Left ventricle myocardium inferior (tissue), 1 donor: ENCODE results near the gene AMZ2. TPM values are rescaled to one million over a fixed set of nuclear protein-coding genes. Genes with fewer than 3 reads are reported as not detected.
"Not testable (repeated sequence)": the region's sequence is repeated elsewhere in the genome, so short reads cannot be mapped to it uniquely, and the experiment has no call there.

Experiments used
- DNase-seq: peaks from one replicate; pipeline ENCODE4 v3.0.0-alpha.2; 2020
- H3K27ac ChIP-seq: fragments of 200-600 bp; replicated peaks from 2 replicates; pipeline ENCODE4 v1.8.0; 2021
- H3K27me3 ChIP-seq: fragments of 200-600 bp; 2 replicates; pipeline ENCODE4 v1.8.0; 2021; ENCODE audit warnings: low read depth
- H3K36me3 ChIP-seq: fragments of 200-600 bp; 2 replicates; pipeline ENCODE4 v1.8.0; 2021
- H3K4me1 ChIP-seq: fragments of 200-600 bp; 2 replicates; pipeline ENCODE4 v1.8.0; 2021
- H3K4me3 ChIP-seq: fragments of 200-600 bp; 2 replicates; pipeline ENCODE4 v1.8.0; 2021; ENCODE audit warnings: mild to moderate bottlenecking, moderate library complexity
- H3K9me3 ChIP-seq: fragments of 200-600 bp; replicated peaks from 2 replicates; pipeline ENCODE4 v1.8.0; 2021
- CTCF ChIP-seq: fragments of 200-600 bp; IDR thresholded peaks from 2 replicates; pipeline ENCODE4 v1.8.0; 2021; ENCODE audit warnings: antibody characterized with exemption, mild to moderate bottlenecking, borderline replicate concordance
- intact Hi-C: fragments of 100-400 bp; cut with micrococcal nuclease; formaldehyde crosslinking; loops from one replicate; pipeline ENCODE4 v1.11.0; 2022
- total RNA-seq: library from RNA; stranded (reverse); fragmentation: NEBNext Ultra II Directional; extraction: Animal tissue kit (Norgen Biotek cat#: 25700); gene quantifications from one replicate; pipeline ENCODE4 v1.2.1, GENCODE V29; 2021
- donor health status: DM: no; HTN: yes; CAD: no; lungs with severe emphysema.

Gene AMZ2
- total RNA-seq, 1 donor from 2014 or later, result 99.9 TPM

- intact Hi-C loops, result no loop called here
- Histone ChIP-seq H3K27me3 (no peaks in the 10 kb centered on the region), H3K27ac (no peak overlapping the region), H3K4me1 (peaks cover 9% of the 10 kb centered on the region), H3K4me3 (no peak overlapping the region), H3K9me3 (no peaks in the 10 kb centered on the region), H3K36me3 (peaks cover 31% of the 10 kb centered on the region)
- DNase-seq, result no peak
- TF ChIP-seq CTCF, result no peak
Measured at GRCh38 chr17:68210570-68211315, 37.1 kb upstream of the AMZ2 start.

DNA sequence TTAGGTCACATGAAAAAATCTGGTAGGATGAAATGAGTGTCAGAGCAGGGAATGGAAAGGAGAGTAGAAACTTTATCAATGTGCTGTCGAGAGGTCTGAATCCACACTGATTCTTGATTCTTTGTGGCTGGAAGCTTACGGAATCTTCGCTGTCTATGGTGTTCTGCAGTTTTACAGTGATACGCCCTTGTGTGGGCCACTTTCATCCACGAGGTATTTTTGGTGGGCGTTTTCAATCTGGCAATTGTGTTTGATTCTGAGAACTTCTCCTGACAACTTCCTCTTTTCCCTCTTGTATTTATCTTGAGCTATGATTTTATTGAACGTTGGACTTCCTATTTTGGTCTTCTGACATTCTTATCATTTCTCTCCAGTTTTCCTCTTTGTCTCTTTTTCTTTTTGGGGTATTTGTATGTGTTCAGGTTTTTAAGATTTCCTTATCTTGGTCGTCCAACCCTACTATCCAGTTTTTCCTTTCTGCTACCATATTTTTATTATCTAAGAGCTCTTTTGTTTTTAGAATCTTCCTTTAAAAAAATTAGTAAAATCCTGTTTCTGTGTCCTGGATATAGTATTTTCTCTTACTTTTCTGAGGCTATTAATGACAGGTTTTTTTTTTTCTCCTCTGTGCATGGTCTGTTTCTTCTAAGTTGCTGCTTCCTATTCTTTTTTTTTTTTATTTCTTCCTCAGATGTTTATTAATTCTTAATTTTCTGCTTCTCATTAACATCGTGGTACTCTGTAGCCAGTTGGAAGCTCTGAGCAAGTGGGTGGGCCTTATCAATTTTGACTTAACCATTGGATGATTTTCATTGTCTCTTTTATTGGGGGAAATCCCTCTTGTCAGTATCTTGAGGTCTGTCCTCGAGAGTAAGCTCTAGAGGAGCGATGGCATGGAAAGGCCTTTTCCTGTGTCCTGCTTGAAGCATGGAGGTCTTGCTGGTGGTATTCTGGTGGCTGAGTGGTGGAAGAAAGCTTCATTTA, 34.1 kb upstream of the AMZ2 start:
- H3K4me3 ChIP-seq, DNase-seq, H3K4me1 ChIP-seq, H3K27ac ChIP-seq, H3K27me3 ChIP-seq, H3K9me3 ChIP-seq, intact Hi-C loops: not testable (repeated sequence)
- peaks cover 27% of the 10 kb centered on the region for H3K36me3 ChIP-seq

DNA sequence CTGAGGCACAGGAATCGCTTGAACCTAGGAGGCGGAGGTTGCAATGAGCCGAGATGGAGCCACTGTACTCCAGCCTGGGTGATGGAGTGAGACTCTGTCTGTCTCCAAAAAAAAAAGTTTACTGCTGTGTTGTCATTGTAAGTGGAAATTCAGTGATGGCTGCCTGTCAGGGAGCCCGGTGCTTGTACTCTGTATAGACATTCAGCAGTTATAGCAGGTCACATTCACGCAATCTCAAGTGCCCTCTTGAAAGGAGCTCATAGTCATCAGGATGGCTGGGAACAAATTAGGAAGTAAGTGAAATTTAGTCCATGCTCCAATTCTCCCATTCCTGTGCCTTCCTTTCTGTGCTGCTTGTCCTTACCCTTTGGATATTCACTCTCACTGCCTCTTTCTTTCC, 32.4 kb upstream of the AMZ2 start:
- intact Hi-C loops, result not testable (repeated sequence)
- peak overlapping the region; percentile 16 for H3K27ac ChIP-seq

DNA sequence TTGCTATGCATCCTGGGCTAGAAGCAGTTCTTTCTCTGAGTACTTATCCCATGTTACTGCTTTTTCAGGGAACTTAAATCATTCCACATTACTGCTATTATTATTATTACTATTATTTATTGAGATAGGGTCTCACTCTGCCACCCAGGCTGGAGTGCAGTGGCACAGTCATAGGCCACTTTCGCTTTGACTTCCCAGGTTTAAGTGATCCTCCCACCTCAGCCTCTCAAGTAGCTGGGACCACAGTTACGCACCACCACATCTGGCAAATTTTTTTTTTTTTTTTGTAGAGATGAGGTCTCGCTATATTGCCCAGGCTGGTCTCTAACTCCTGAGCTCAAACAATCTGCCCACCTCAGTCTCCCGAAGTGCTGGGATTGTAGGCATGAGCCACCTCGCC, 28.4 kb upstream of the AMZ2 start:
- intact Hi-C loops, H3K27me3 ChIP-seq, DNase-seq, H3K36me3 ChIP-seq, H3K4me3 ChIP-seq, H3K27ac ChIP-seq, H3K4me1 ChIP-seq, H3K9me3 ChIP-seq: not testable (repeated sequence)

More for the DNA sequence above, 32.4 kb upstream of the AMZ2 start:
- not testable (repeated sequence) for H3K4me3 ChIP-seq, H3K27me3 ChIP-seq, H3K4me1 ChIP-seq, DNase-seq, H3K9me3 ChIP-seq
- peaks cover 10% of the 10 kb centered on the region for H3K36me3 ChIP-seq

GRCh38 chr17:68220186-68220585, 27.7 kb upstream of the AMZ2 start:
- H3K9me3 ChIP-seq, intact Hi-C loops, H3K4me1 ChIP-seq, DNase-seq, H3K27me3 ChIP-seq, H3K4me3 ChIP-seq, H3K27ac ChIP-seq, H3K36me3 ChIP-seq: not testable (repeated sequence)

GRCh38 chr17:68220786-68221185, 27.1 kb upstream of the AMZ2 start:
- H3K27me3 ChIP-seq, result not testable (repeated sequence)

GRCh38 chr17:68221786-68222185, 26.1 kb upstream of the AMZ2 start:
- Histone ChIP-seq H3K27ac (no peak overlapping the region), H3K4me3 (no peak overlapping the region), H3K27me3 (no peaks in the 10 kb centered on the region), H3K36me3 (no peaks in the 10 kb centered on the region), H3K4me1 (no peaks in the 10 kb centered on the region), H3K9me3 (no peaks in the 10 kb centered on the region)
- TF ChIP-seq CTCF, result no peak
- no peak for DNase-seq
- intact Hi-C loops, result no loop called here

More at GRCh38 chr17:68220786-68221185, 27.1 kb upstream of the AMZ2 start:
- H3K9me3 ChIP-seq, H3K27ac ChIP-seq, H3K4me3 ChIP-seq, H3K36me3 ChIP-seq, H3K4me1 ChIP-seq, intact Hi-C loops, DNase-seq: not testable (repeated sequence)

DNA sequence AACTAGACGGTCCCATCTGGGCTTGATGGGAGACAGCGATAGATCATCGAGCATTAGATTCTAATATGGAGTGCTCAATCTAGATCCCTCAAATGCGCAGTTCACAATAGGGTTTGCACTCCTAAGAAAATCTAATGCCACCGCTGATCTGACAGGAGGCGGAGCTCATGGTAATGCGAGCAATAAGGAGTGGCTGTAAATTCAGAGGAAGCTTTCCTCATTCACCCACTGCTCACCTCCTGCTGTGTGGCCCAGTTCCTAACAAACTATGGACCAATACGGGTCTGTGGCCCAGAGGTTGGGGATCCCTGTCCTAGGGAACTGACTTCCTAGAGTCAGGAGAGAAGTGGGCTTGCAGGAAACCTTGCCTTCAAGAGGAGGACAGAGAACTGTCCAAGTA, 25.2 kb upstream of the AMZ2 start:
- Histone ChIP-seq H3K4me1 (no peaks in the 10 kb centered on the region), H3K27me3 (no peaks in the 10 kb centered on the region), H3K4me3 (no peak overlapping the region), H3K27ac (no peak overlapping the region), H3K36me3 (no peaks in the 10 kb centered on the region), H3K9me3 (no peaks in the 10 kb centered on the region)
- DNase-seq, result no peak
- no peak for TF ChIP-seq CTCF
- intact Hi-C loops, result no loop called here

GRCh38 chr17:68225055-68225454, 22.8 kb upstream of the AMZ2 start:
- DNase-seq, intact Hi-C loops, H3K9me3 ChIP-seq, H3K4me1 ChIP-seq, H3K4me3 ChIP-seq, H3K27me3 ChIP-seq, H3K36me3 ChIP-seq, H3K27ac ChIP-seq: not testable (repeated sequence)

DNA sequence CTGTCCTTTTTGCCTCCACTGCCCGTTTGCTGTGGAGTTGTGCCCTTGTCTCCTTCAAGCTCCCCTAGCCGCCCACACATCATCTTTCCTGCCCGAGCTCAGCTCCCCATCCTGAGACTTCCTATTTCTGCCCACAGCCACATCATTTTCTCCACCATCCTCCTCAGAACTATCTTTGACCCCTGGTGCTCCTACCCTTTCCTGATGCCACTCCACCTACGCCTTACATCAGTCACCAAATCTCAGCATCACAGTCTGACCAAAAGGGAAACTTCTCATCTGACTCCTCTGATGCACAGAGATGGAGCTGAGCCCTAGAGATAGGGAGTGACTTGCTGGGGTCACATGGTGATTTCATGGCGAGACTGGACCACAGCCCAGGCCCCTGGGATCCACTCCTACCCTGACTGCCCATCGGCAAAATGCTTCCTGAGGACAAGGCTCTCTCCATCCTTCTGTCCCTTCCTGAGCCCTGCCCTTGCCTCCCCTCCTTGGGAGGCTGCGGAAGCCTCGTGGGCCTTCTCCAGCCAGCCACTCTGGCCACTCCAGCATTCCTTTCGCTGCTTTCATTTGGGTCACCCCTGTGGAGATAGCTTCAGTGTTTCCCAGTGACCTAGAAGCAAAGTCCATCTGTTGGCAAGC, 19.7 kb upstream of the AMZ2 start:
- DNase-seq, H3K4me1 ChIP-seq, intact Hi-C loops, H3K9me3 ChIP-seq, H3K27ac ChIP-seq, H3K36me3 ChIP-seq, H3K4me3 ChIP-seq, H3K27me3 ChIP-seq: not testable (repeated sequence)
